SK-N-MC (cell line): ENCODE data around the gene NRCAM.

ENCODE experiments used
- EZH2 ChIP-seq: fragments of 200-600 bp; sonication (generic); IDR thresholded peaks from one replicate; pipeline ENCODE4 v1.6.1; 2017; ENCODE audit warnings: antibody characterized with exemption
- FOXP2 ChIP-seq: optimal IDR thresholded peaks from 2 replicates; pipeline ENCODE3; 2011; ENCODE audit warnings: mild to moderate bottlenecking, moderate library complexity; ENCODE audit not compliant: insufficient read depth; ENCODE audit errors: extremely low read length, control extremely low read depth
- POLR2AphosphoS5 ChIP-seq: IDR thresholded peaks from 2 replicates; pipeline ENCODE4 v1.6.1; 2012; ENCODE audit warnings: mild to moderate bottlenecking, low read depth, low read length, borderline replicate concordance

DNA sequence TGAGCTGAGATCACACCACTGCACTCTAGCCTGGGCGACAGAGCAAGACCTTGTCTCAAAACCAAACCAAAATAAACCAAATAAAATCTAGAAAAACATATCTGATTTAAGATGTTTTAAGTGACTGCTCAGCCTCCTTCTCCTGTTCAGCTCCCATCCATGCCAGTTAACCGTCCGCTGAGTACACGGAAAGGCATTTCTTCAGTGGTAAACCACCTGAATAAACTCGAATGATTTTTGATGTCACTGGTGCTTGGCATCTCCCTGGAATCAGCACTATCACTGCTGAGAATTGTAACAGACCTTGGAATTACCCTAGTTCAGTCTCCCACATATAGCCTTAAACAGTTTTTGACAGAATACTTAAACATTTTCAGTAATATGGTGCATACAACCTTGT, 24.1 kb upstream of the NRCAM start:
- TF ChIP-seq EZH2 (no peak), POLR2AphosphoS5 (no peak), FOXP2 (no peak)
